Measurements from ENCODE around the gene MRNIP.
"Not testable (repeated sequence)": the region's sequence is repeated elsewhere in the genome, so short reads cannot be mapped to it uniquely, and the experiment has no call there.

The MRNIP gene

DNA sequence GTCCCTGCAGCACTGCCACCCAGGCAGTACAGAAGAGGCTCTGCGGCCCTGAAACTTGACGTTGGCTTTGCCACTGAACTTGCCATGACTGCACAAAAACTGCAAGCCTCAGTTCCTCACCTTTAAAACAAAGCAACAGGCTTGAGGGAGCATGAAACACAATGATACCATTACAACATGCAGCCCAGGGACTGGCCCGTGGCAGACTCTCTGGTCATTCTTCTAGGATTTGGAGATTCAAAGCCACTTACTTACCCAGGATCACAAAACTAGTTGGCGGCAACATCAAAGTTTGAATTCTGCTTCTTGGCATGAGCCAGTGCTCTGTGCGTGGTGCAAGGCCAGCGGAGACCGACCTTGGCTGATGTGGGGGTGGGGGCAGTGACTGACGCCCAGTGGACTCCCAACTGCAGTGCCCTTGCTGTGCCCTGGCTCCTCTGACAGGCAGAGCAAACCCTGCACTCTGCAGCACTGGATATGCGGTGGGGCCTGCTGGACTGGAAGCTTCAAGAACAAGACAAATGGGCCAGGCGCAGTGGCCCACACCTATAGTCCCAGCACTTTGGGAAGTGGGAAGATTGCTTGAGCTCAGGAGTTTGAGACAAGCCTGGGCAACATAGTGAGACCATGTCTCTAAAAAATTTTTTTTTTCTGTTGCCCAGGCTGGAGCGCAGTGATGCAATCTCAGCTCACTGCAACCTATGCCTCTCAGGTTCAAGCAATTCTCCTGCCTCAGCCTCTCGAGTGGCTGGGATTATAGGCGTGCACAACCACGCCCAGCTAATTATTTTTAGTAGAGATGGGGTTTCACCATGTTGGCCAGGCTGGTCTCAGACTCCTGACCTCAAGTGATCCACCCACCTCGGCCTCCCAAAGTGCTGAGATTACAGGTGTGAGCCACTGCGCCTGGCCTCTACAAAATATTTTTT lies 19.0 kb downstream of the MRNIP start:
- no peak for DNase-seq (ENCODE audit: low read depth)

DNA sequence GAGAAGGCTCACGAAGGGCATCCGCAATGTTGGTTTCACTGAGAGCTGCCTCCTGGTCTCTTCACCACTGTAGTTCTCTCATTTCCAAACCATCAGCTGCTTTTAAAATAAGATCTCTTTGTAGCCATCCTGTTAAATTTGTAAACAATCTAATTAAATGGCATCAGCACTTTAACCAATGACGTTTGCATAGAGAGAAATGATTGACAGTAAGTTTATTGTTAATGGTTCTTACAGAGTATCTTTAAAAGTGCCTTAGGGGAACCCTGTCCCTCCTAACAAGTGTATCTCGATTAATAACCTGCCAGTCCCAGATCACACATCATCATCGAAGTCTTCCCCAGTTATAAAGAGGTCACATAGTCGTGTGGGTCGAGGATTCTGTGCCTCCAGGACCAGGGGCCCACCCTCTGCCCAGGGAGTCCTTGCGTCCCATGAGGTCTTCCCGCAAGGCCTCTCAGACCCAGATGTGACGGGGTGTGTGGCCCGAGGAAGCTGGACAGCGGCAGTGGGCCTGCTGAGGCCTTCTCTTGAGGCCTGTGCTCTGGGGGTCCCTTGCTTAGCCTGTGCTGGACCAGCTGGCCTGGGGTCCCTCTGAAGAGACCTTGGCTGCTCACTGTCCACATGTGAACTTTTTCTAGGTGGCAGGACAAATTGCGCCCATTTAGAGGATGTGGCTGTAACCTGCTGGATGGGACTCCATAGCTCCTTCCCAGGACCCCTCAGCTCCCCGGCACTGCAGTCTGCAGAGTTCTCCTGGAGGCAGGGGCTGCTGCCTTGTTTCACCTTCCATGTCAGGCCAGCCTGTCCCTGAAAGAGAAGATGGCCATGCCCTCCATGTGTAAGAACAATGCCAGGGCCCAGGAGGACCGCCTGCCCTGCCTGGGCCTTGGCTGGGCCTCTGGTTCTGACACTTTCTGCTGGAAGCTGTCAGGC lies 21.3 kb downstream of the MRNIP start:
- DNase-seq (ENCODE audit: low read depth), result no peak

DNA sequence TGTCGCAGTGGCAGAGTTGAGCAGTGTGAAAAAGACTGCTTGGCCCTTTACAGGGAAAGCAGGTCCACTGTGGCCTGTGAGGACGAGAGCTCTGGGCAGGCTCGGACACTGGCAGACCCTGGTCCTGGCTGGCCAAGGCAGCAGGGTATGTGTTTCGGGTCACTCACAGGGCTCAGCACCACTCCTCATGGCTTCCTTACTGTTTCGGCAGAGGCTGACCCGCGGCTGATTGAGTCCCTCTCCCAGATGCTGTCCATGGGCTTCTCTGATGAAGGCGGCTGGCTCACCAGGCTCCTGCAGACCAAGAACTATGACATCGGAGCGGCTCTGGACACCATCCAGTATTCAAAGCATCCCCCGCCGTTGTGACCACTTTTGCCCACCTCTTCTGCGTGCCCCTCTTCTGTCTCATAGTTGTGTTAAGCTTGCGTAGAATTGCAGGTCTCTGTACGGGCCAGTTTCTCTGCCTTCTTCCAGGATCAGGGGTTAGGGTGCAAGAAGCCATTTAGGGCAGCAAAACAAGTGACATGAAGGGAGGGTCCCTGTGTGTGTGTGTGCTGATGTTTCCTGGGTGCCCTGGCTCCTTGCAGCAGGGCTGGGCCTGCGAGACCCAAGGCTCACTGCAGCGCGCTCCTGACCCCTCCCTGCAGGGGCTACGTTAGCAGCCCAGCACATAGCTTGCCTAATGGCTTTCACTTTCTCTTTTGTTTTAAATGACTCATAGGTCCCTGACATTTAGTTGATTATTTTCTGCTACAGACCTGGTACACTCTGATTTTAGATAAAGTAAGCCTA lies 22.2 kb downstream of the MRNIP start:
- DNase-seq (ENCODE audit: low read depth), result peak; percentile 53

DNA sequence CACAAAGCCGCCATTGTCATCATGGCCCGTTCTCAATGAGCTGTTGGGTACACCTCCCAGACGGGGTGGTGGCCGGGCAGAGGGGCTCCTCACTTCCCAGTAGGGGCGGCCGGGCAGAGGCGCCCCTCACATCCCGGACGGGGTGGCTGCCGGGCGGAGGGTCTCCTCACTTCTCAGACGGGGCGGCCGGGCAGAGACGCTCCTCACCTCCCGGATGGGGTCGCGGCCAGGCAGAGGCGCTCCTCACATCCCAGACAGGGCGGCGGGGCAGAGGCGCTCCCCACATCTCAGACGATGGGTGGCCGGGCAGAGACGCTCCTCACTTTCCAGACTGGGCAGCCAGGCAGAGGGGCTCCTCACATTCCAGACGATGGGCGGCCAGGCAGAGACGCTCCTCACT lies 23.7 kb downstream of the MRNIP start:
- not testable (repeated sequence) for DNase-seq (ENCODE audit: low read depth)

DNA sequence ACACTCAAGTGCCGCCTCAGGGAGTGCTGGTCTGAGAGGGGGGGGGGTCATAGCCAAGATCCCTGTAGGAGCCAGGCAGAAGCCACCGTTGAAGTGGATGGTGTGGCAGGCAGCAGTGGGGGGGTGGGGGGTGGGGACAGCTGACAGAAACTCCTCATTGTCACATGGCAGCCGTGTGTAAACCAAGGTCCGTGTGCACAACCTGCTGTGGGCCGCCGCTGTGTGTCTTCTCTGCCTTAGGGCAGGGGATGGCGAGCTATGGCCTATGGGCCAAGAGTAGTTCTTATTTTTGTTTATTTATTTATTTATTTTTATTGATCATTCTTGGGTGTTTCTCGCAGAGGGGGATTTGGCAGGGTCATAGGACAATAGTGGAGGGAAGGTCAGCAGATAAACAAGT lies 24.5 kb downstream of the MRNIP start:
- no peak for DNase-seq (ENCODE audit: low read depth)

DNA sequence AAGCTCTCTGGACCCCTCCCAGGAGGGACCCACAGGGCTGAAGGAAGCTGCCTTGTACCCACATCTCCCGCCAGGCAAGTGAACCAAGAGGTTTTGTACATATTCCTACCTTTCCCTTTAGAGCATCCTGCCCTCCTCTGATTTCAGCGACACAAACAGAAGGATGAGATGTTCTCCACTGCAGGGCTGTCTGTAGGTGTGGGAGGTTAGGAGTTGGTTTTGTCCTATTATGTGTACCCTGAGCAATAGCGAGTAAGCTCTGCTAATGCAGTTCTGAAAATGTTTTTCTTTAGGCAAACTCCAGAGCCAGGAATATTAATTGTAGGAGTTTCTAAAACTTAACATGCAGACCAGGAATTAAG lies 24.9 kb downstream of the MRNIP start:
- DNase-seq (ENCODE audit: low read depth), result no peak

DNA sequence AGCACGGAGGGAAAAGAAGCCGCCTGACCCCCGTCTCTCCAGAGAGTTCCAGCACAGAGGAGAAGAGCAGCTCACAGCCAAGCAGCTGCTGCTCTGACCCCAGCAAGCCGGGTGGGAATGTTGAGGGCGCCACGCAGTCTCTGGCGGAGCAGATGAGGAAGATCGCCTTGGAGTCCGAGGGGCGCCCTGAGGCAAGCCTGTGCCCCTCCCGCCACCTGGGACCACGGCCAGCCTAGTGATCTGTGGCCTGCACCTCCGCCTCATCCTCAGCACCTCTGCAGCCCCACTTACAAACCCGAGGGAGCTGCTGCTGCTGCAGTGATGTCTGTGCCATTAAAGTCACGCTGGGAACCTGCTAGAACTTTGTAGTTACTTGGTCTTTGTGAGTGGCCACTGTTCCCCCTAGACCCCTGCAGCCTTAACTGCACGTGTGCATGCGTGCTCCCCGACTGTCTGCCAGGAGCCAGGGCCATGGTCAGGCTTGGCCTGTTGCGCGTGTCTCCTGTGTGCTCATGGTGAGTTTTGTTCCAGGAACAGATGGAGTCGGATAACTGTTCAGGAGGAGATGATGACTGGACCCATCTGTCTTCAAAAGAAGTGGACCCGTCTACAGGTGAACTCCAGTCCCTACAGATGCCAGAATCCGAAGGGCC lies 25.4 kb downstream of the MRNIP start:
- no peak for DNase-seq (ENCODE audit: low read depth)

DNA sequence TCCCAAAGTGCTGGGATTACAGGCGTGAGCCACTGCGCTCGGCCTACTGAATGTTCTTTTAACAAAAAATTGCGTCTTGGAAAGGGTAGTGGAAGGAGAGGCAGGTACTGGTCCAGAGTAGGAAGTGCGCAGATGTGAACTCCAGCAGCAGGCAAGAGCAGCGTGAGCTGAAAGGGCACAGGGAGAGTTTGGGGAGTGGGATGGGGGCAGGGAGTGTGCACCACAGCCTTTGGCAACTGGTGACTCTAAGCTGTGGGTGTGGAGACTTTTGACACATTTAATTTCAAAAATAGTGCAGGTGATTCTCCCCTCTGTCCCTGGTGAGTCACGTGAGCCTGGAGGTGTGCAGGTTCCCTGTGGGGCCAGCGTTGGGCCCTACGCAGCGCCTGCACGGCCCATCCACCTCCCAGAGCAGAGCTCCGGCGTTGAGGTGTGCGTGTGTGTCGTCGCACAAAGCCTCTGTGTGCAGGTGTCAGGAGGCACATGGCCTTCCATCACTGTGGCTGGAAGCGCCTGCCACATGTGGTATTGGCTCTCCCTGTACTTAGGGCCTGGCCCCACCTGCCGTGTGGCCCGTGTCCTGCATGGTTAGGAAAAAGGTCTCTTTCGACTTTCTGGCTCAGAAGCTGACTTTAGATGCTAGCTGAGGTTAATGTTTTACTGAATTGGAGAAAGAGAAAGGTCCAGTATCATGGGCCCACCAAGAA lies 26.4 kb downstream of the MRNIP start:
- DNase-seq (ENCODE audit: low read depth), result no peak

DNA sequence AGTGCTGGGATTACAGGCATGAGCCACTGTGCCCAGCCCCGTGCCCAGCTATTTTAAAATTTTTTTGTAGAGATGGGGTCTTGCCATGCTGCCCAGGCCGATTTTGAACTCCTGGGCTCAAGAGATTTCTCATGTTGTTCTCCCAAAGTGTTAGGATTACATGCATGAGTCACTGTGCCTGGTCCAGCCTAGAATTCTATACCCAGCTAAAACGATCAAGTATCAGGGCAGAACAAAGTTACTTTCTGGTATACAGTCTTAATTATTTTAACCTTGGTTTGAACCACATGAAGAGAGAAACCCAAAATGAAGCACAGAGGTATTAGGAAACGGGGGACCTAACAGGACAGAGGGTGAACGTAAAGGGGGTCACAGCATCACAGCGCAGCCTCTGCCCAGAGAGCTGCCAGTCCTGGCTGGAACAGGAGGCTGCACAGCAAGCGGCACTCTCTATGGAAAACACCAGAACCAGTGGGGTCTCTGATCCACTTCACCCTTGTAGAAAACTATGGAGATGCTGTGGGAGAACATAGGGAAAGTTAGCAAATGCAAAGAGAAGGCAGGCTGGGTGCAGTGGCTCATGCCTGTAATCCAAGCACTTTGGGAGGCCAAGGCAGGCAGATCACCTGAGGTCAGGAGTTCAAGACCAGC lies 27.7 kb downstream of the MRNIP start:
- no peak for DNase-seq (ENCODE audit: low read depth)

DNA sequence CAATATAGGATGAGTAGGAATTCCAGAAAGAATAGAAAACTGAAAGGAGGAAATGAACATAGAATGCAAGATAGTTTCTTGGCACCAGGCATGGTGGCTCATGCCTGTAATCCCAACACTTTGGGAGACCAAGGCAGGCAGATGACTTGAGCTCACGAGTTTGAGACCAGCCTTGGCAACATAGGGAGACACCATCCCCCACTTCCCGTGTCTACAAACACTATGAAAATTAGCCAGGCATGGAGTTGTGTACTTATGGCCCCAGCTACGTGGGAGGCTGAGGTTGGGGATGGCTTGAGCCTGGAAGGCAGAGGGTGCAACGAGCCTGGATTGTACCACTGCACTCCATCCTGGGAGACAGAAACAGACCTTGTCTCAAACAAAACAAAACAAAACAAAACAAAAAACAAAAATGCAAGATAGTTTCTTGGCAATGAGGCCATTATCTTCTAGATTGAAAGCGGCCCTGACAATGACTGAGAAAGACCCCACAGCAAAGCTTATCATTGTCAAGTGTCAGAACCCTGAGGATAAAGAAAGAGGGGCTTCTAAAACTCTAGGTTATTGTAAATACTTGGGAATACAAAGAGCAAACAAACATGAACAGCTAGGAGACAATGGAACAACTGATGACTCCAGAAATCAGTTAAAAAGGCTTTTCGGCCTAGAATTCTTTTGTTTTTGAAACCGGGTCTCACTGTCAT lies 28.7 kb downstream of the MRNIP start:
- DNase-seq (ENCODE audit: low read depth), result no peak

DNA sequence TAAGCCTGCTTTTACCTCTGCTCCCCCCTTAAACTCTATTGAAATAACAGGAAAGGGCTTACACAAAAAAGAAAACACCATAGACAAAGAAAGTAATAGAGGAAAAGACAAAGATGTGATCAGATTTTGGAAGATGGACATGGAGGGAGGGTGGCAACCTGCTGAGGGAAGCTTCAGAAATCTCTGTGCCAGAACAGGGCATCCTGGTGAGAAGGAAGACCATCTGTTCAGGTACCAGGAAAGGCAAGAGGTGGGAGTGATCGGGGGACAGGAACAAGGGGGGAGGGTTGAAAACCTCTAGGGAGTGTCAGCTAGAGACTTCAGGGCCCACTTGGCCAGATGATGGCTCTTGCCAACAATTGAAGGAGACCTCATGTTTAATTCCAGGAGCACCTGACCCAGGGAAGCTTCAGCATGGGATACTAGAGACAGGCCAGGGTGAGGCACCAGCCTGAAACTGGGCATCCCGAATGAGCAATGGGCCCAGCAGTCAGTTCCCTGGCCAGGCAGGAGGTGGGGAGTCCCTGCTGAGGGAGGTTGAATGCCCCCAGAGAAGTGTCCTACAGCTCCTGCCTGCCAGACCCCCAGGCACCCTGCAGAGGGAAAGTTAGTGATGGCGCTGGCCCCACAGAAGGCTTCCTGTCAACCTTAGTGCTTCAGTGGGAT lies 29.7 kb downstream of the MRNIP start:
- no peak for DNase-seq (ENCODE audit: low read depth)

DNA sequence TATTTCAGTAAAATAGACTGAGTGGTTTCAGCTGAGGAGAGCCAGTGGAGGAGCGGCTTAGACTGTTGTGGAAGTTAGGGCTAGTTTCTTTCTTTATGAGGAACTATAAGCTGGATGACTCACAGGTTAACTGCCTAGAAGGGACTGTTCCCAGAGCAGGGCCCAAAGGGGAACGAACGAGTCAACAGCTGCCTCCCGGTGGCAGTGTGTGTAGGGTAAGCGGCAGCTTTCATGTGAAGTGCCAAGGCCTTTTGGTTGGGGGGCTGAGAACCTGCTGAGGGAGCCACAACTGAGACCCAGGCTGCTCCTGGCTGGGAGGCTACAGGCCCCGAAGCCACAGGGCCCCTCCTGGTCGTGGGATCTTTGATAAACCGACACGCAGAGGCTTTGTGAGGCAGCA lies 30.9 kb downstream of the MRNIP start:
- DNase-seq (ENCODE audit: low read depth), result no peak

DNA sequence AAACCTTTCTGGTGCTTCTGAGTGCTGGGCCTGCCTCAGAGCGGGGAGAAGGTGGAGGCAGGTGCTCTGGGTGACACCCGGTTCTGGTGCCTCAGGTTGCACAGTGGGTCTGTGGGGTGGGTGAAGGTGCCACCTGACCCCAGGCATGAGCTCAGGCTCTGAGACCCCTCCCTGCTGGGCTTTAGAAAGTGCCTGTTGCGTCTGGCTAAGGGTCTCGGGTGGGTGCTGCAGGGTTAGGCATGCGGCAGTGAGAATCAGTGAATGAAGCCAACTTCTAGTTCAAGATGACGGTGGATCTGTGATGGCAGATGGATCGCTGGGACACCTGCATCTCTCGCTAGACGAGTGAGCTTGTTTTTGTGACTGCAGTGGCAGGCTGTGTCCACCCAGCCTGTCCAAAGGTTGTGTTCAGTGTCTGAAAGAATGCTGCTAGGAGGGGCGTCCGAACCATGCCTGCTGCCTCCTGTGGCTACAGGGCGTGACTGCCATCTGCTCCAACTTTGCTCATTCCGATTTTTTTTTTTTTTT lies 32.9 kb downstream of the MRNIP start:
- DNase-seq (ENCODE audit: low read depth), result no peak

DNA sequence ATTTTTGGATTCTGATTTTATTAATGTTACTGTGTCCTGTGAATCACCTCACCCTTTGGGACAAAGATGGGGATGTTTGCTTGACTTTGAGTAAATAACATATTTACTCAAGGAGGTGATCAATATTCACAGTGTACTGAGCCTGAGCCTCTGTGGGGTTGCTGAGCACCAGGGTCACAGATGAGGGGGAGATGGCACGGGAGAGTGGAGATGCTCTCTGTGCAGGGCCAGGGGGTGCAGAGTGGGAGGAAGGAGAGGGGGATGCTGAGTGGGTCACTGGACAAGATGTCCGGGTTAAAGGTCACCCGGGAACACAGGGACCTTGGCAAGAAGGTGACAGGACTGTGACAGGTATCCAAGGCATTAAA lies 33.9 kb downstream of the MRNIP start:
- DNase-seq (ENCODE audit: low read depth), result no peak

DNA sequence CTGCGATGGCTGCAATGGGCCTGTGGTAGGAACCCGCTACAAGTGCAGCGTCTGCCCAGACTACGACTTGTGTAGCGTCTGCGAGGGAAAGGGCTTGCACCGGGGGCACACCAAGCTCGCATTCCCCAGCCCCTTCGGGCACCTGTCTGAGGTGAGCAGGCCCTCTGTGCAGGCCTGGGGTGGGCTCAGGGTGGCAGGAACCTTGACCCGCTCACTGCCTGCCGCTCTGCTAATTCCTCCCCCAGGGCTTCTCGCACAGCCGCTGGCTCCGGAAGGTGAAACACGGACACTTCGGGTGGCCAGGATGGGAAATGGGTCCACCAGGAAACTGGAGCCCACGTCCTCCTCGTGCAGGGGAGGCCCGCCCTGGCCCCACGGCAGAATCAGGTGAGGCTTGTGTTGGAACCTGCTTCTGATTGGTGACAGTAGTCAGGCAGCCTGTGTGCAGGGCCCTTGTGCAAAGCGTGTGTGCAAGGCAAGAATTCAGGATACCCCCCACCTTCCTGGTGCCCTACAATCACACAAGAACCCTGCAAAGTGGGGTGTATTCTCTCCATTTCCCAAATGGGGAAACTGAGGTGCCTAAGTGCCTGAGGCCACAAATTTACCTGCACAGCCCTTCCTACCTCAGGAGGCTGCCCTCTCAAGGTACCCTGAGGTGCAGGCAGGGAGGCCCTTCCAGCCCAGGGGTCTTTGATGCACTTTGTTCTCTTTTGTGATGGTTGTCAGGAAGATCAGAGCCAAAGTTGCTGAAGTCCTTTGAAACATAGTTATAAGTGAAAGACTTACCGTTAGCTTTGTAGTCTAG lies 34.5 kb downstream of the MRNIP start:
- DNase-seq (ENCODE audit: low read depth), result no peak

DNA sequence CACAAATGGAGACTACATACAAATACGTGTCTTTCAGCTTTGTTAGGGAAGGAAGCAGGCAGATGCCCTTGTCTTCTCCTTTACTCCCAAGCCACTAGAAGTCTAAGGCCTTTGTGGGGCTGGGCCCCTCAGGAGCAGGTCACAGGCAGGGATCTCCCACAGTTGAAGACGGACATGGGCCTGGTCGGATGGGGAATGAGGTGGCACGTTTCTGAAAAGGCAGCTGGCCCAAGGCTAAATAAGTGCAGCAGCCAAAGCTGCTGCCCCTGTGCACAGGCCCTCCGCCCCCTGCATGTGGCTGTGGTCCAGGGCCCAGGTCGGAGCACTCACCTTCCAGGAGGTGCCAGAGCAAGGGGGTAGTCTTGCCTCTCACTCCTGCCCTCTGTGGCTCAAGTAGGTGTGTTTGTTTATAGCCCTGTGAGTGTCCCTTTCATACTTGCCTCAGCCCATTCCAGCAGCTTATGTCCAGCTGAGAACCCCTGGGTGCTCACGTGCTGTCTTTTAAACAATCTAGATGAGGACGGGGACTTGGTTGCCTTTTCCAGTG lies 36.1 kb downstream of the MRNIP start:
- DNase-seq (ENCODE audit: low read depth), result no peak

DNA sequence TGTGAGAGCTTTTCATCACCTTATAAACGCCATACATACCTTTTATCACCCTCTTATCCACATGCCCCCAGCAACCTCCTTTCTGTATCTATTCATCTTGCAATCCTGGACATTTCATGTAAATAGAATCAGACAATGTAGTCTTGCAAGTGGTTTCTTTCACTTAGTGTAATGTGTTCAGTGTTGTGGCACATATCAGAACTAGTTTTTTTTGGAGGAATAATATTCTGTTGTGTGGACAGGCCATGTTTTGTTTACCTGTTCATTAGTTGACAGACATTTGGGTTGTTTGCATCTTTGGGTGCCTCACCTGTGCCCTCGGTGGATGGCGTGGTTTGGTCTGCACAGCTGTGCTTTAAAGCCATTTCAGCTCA lies 36.6 kb downstream of the MRNIP start:
- DNase-seq (ENCODE audit: low read depth), result no peak

Data from T-helper 22 cell (primary cell).